Endothelial cell of umbilical vein (primary cell): ENCODE measurements around the gene SARNP. TPM values are rescaled to one million over a fixed set of nuclear protein-coding genes. Genes with fewer than 3 reads are reported as not detected.

Experiments
- BruUV-seq: library from RNA; stranded (reverse); fragments of 400-500 nt; replicated peaks from 2 replicates; lab custom pipeline; 2021; lab: Mats Ljungman, UMichigan
- CTCF ChIA-PET: fragments of 300-600, 350-600 bp; sonication (Branson Sonifier 250); formaldehyde crosslinking; loops from one replicate; lab custom pipeline; 2021; ENCODE audit warnings: antibody characterized with exemption, inconsistent platforms; lab: Charles Lee
- POLR2A ChIA-PET: fragments of 300-600, 350-600 bp; sonication (Branson Sonifier 250); formaldehyde crosslinking; loops from one replicate; lab custom pipeline; 2021; ENCODE audit warnings: antibody characterized with exemption, inconsistent platforms; lab: Charles Lee
- DNase-seq: peaks from one replicate; pipeline ENCODE4 v3.0.0-alpha.2; 2011; ENCODE audit warnings: low read depth, low spot score
- FAIRE-seq: peaks from 2 replicates; lab custom pipeline; 2011; peaks lifted over from hg19 to GRCh38; lab: Jason Lieb, UNC
- H2AFZ ChIP-seq: 2 replicates; pipeline ENCODE4 v1.6.0; 2012; ENCODE audit warnings: low read depth, low read length, control low read depth, inconsistent platforms
- H3K27ac ChIP-seq: 2 replicates; pipeline ENCODE4 v1.5.1; 2011; ENCODE audit warnings: low read depth, mild to moderate bottlenecking, control low read depth, low read length, moderate library complexity; ENCODE audit not compliant: insufficient read depth
- H3K27me3 ChIP-seq, 2 experiments: 2 replicates each; pipeline versions ENCODE4 v1.6.0 to v1.6.1; 2011; ENCODE audit warnings: low read length in 2 of 2, mixed read lengths in 1 of 2; ENCODE audit not compliant: control insufficient read depth in 2 of 2, insufficient read depth in 2 of 2
- H3K36me3 ChIP-seq, 2 experiments: 2 replicates in 1 of 2; 3 replicates in 1 of 2; pipeline ENCODE4 v1.5.1; 2011; ENCODE audit warnings: low read length in 2 of 2, mild to moderate bottlenecking in 1 of 2, moderate library complexity in 1 of 2; ENCODE audit not compliant: control insufficient read depth in 2 of 2, insufficient read depth in 2 of 2; ENCODE audit errors: extremely low read depth in 1 of 2
- H3K4me1 ChIP-seq: 3 replicates; pipeline ENCODE4 v1.5.1; 2011; ENCODE audit warnings: mild to moderate bottlenecking, low read length; ENCODE audit not compliant: control insufficient read depth, insufficient read depth; ENCODE audit errors: extremely low read depth
- H3K4me2 ChIP-seq: 2 replicates; pipeline ENCODE4 v1.6.1; 2011; ENCODE audit warnings: low read length, control low read depth, mixed read lengths; ENCODE audit not compliant: insufficient read depth
- H3K4me3 ChIP-seq, 3 experiments: fragments of 200-600 bp in 1 of 3; sonication (generic), shearing (Covaris generic) in 1 of 3; replicated peaks in 1 of 3; 2 replicates each; pipeline ENCODE4 v1.5.1; 2011 to 2016; ENCODE audit warnings: control low read depth in 3 of 3, low read length in 3 of 3, mild to moderate bottlenecking in 2 of 3, inconsistent platforms in 1 of 3, low read depth in 1 of 3, moderate library complexity in 1 of 3; ENCODE audit not compliant: insufficient read depth in 1 of 3
- H3K79me2 ChIP-seq: 2 replicates; pipeline ENCODE4 v1.6.0; 2012; ENCODE audit warnings: low read length, inconsistent platforms; ENCODE audit not compliant: control insufficient read depth, insufficient read depth
- H3K9ac ChIP-seq: replicated peaks from 2 replicates; pipeline ENCODE3; 2011; ENCODE audit warnings: low read length, control low read depth; ENCODE audit not compliant: insufficient read depth; ENCODE audit errors: extremely low read depth
- H3K9me1 ChIP-seq: replicated peaks from 3 replicates; pipeline ENCODE4 v1.6.0; 2011; ENCODE audit warnings: mild to moderate bottlenecking, low read length; ENCODE audit not compliant: control insufficient read depth, insufficient read depth; ENCODE audit errors: extremely low read depth
- H3K9me3 ChIP-seq: replicated peaks from 2 replicates; pipeline ENCODE4 v1.5.1; 2012; ENCODE audit warnings: low read length, inconsistent platforms; ENCODE audit not compliant: control insufficient read depth, insufficient read depth
- H4K20me1 ChIP-seq: replicated peaks from 2 replicates; pipeline ENCODE3; 2011; ENCODE audit warnings: mild to moderate bottlenecking, low read length; ENCODE audit not compliant: control insufficient read depth, insufficient read depth; ENCODE audit errors: extremely low read depth
- CTCF ChIP-seq, 2 donors: IDR thresholded peaks; 1 replicate in 1 of 2; 2 replicates in 1 of 2; pipeline ENCODE4 v1.5.1; 2011; ENCODE audit warnings: low read length in 2 of 2, mild to moderate bottlenecking in 2 of 2, moderate library complexity in 2 of 2, control low read depth in 1 of 2, inconsistent platforms in 1 of 2, low read depth in 1 of 2; ENCODE audit not compliant: insufficient read depth in 1 of 2; ENCODE audit errors: extremely low read depth in 1 of 2
- EZH2 ChIP-seq: IDR thresholded peaks from 2 replicates; pipeline ENCODE4 v1.6.1; 2012; ENCODE audit warnings: borderline replicate concordance, low read depth, mild to moderate bottlenecking, moderate library complexity, low read length, inconsistent platforms; ENCODE audit not compliant: severe bottlenecking
- FOS ChIP-seq: IDR thresholded peaks from 2 replicates; pipeline ENCODE4 v1.6.1; 2011; ENCODE audit warnings: mild to moderate bottlenecking, low read length, moderate library complexity, borderline replicate concordance; ENCODE audit not compliant: insufficient read depth
- MYC ChIP-seq: IDR thresholded peaks from one replicate; pipeline ENCODE4 v1.6.1; 2011; ENCODE audit warnings: mild to moderate bottlenecking, low read depth, low read length
- POLR2A ChIP-seq: IDR thresholded peaks from 2 replicates; pipeline ENCODE4 v1.6.1; 2012; ENCODE audit warnings: low read depth, mild to moderate bottlenecking, control low read depth, low read length
- dilution Hi-C: fragments of 300-500 bp; cut with MboI; formaldehyde crosslinking; loops from one replicate; pipeline ENCODE4 v1.15.0; 2019; ENCODE audit warnings: low sequenced_read_pairs; ENCODE audit not compliant: extremely low pct_ligation_motif_present
- intact Hi-C: fragments of 100-400 bp; cut with micrococcal nuclease; formaldehyde crosslinking; loops from one replicate; pipeline ENCODE4 v1.10.0; 2022
- polyA plus RNA-seq, 4 experiments: library from polyadenylated mRNA; depleted of rRNA in 3 of 4; stranded (reverse) in 3 of 4; unstranded in 1 of 4; fragments of >200 nt; gene quantifications; 2 replicates each; pipeline versions ENCODE4 v1.2.1 to v1.2.3, GENCODE V29; 2011 to 2012; ENCODE audit warnings: missing spikeins in 1 of 4
- total RNA-seq: library from RNA; stranded (reverse); gene quantifications from 2 replicates; pipeline ENCODE4 v1.2.3, GENCODE V29; 2021
- TF ChIP-seq, protein P1 (sequence below): IDR thresholded peaks from 2 replicates; pipeline ENCODE4 v1.6.1; 2011; ENCODE audit not compliant: insufficient read depth, insufficient read length

Gene SARNP
- total and polyA plus RNA-seq, 2 donors (not counting 3 experiments of a cell fraction or from before 2014, with no cell fraction given) = 88.1 to 101 TPM

DNA sequence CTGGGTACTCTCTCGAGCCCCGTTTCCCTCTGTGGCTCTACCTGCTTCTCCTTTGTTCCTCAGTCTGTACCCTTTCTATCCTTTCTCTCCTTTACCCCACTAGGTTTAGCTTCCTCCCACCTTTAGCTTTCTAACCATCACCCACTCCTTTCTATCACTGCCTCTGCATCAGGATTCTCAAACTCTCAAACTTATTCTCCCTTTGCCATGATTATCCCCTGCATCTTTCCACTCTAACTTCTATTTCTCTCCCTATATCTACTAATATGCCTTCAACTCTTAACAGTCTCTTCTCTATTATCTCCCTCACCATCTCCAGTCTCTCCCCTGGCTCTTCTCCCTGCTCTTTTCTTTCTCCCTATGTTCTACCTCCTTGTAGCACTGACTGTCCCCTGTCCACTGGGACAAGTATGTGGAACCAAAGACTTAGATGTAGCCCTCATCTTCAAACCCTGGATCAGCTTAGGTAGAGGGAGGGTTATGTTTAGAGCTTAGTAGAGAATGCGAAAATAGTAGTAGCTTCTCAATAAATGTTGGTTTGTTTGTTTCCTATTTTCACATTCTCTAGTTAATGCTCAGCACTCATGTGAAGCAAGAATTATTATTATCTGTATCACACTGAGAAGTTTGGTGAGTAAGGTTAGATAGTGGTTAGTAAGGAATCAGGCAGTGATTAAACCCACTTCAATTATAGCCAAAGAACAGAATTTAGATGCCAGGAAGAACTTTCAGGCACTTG is 71.2 kb downstream of the SARNP start:
- H3K9ac ChIP-seq = no peak overlapping the region
- H3K27ac ChIP-seq = no peak overlapping the region
- no peak overlapping the region for H3K4me2 ChIP-seq
- no peaks in the 10 kb centered on the region for H3K9me1 ChIP-seq
- dilution Hi-C loops (no loop called here), intact Hi-C loops (no loop called here)
- no peak overlapping the region for H2AFZ ChIP-seq
- H3K9me3 ChIP-seq = no peaks in the 10 kb centered on the region
- H4K20me1 ChIP-seq = no peaks in the 10 kb centered on the region
- TF ChIP-seq EZH2 = no peak
- no peak for TF ChIP-seq POLR2A
- TF ChIP-seq, protein P1, sequence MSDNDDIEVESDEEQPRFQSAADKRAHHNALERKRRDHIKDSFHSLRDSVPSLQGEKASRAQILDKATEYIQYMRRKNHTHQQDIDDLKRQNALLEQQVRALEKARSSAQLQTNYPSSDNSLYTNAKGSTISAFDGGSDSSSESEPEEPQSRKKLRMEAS = no peak
- ChIA-PET POLR2A (no interaction called here), CTCF (interaction anchor here (1.5 to 2.8 kb wide), 3 partner anchors 7 to 283 kb away, joined by 5 to 15 read pairs (median 6); no protein-coding TSS in a partner anchor)
- no peak for DNase-seq
- H3K27me3 ChIP-seq = no peaks in the 10 kb centered on the region
- H3K36me3 ChIP-seq = peaks cover 0 to 6% of the 10 kb centered on the region in 2 experiments
- no peak for FAIRE-seq
- no peaks in the 10 kb centered on the region for H3K79me2 ChIP-seq
- no peak overlapping the region for H3K4me3 ChIP-seq
- peaks cover 9% of the 10 kb centered on the region for H3K4me1 ChIP-seq
- BruUV-seq = no TSS peak

- H3K79me2 ChIP-seq = no peaks in the 10 kb centered on the region
- FAIRE-seq = no peak
- H3K36me3 ChIP-seq = peaks cover 0 to 6% of the 10 kb centered on the region in 2 experiments
- CTCF ChIA-PET = interaction anchor here (1.5 to 2.9 kb wide), 3 partner anchors 9 to 195 kb away, joined by 3 to 12 read pairs (median 6); no protein-coding TSS in a partner anchor
- no peak overlapping the region for H3K4me2 ChIP-seq
- POLR2A ChIA-PET = interaction anchor here (0.8 to 1.1 kb wide), 2 partner anchors 8 to 20 kb away, joined by 3 to 5 read pairs; no protein-coding TSS in a partner anchor
- TF ChIP-seq MYC (no peak), FOS (no peak), CTCF (IDR thresholded peaks at IDR 0.05; ENCODE audit: extremely low read depth in 1 of 2, insufficient read depth in 1 of 2, low read depth in 1 of 2, low read length in 2 of 2) (no peak)
- no TSS peak for BruUV-seq
- H3K27me3 ChIP-seq = no peaks in the 10 kb centered on the region
- H4K20me1 ChIP-seq = no peaks in the 10 kb centered on the region
- H3K27ac ChIP-seq = no peak overlapping the region
- H3K9me1 ChIP-seq = no peaks in the 10 kb centered on the region
- H2AFZ ChIP-seq = no peak overlapping the region
- H3K9me3 ChIP-seq = no peaks in the 10 kb centered on the region
- H3K4me1 ChIP-seq = peaks cover 9% of the 10 kb centered on the region
- dilution Hi-C loops (no loop called here), intact Hi-C loops (no loop called here)
- H3K4me3 ChIP-seq = no peak overlapping the region
- no peak for DNase-seq
- no peak overlapping the region for H3K9ac ChIP-seq
Observed at GRCh38 chr12:55745361-55746173, 72.0 kb downstream of the SARNP start.
